PFSK-1 (cell line): ENCODE data around the gene STRA8.

ENCODE experiments used
- FOXP2 ChIP-seq: optimal IDR thresholded peaks from 2 replicates; pipeline ENCODE3; 2011; ENCODE audit warnings: borderline replicate concordance, control low read depth, inconsistent platforms; ENCODE audit not compliant: insufficient read depth; ENCODE audit errors: extremely low read length, extremely low read depth
- POLR2AphosphoS5 ChIP-seq: IDR thresholded peaks from 2 replicates; pipeline ENCODE4 v1.6.1; 2012; ENCODE audit warnings: low read depth, mild to moderate bottlenecking, control low read depth, low read length, moderate library complexity
- SIN3A ChIP-seq: IDR thresholded peaks from 2 replicates; pipeline ENCODE4 v1.6.1; 2012; ENCODE audit warnings: mild to moderate bottlenecking, low read length, moderate library complexity, borderline replicate concordance; ENCODE audit not compliant: insufficient read depth
- TAF1 ChIP-seq: IDR thresholded peaks from 2 replicates; pipeline ENCODE4 v1.6.1; 2012; ENCODE audit warnings: low read length, control low read depth, borderline replicate concordance; ENCODE audit not compliant: insufficient read depth
- TF ChIP-seq, protein P1 (sequence below), 2 experiments: IDR thresholded peaks; 2 replicates each; pipeline versions ENCODE4 v1.6.1 to v1.8.0; 2011 to 2012; ENCODE audit warnings: low read depth in 2 of 2, low read length in 2 of 2, control low read depth in 1 of 2, inconsistent platforms in 1 of 2, mild to moderate bottlenecking in 1 of 2, moderate library complexity in 1 of 2; ENCODE audit not compliant: insufficient read depth in 1 of 2

Gene STRA8

DNA sequence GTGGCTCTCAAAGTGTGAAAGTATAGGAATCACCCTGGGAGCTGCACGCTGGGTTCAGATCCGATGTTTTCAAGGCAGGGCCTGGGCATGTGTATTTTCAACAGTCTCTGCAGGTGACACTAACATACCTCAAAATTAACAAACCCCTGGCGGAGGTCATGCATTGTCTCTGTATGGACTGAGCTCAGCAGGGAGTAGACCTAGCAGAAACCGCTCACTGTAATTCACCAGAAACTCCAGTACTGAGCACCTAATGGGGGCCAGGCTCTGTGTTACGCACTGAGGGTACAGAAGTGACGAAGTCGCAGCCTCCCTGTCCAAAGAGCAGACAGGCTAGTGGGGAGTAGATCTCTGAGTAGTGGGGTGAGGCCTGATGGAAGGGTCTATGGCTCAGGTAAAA lies 5.6 kb downstream of the STRA8 start:
- TF ChIP-seq POLR2AphosphoS5 = no peak
- TF ChIP-seq FOXP2 = no peak
- no peak for TF ChIP-seq SIN3A
- no peak for TF ChIP-seq TAF1
- TF ChIP-seq, protein P1, sequence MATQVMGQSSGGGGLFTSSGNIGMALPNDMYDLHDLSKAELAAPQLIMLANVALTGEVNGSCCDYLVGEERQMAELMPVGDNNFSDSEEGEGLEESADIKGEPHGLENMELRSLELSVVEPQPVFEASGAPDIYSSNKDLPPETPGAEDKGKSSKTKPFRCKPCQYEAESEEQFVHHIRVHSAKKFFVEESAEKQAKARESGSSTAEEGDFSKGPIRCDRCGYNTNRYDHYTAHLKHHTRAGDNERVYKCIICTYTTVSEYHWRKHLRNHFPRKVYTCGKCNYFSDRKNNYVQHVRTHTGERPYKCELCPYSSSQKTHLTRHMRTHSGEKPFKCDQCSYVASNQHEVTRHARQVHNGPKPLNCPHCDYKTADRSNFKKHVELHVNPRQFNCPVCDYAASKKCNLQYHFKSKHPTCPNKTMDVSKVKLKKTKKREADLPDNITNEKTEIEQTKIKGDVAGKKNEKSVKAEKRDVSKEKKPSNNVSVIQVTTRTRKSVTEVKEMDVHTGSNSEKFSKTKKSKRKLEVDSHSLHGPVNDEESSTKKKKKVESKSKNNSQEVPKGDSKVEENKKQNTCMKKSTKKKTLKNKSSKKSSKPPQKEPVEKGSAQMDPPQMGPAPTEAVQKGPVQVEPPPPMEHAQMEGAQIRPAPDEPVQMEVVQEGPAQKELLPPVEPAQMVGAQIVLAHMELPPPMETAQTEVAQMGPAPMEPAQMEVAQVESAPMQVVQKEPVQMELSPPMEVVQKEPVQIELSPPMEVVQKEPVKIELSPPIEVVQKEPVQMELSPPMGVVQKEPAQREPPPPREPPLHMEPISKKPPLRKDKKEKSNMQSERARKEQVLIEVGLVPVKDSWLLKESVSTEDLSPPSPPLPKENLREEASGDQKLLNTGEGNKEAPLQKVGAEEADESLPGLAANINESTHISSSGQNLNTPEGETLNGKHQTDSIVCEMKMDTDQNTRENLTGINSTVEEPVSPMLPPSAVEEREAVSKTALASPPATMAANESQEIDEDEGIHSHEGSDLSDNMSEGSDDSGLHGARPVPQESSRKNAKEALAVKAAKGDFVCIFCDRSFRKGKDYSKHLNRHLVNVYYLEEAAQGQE (IDR thresholded peaks at IDR 0.05; ENCODE audit: insufficient read depth in 1 of 2, low read depth in 2 of 2, low read length in 2 of 2) = no peak

DNA sequence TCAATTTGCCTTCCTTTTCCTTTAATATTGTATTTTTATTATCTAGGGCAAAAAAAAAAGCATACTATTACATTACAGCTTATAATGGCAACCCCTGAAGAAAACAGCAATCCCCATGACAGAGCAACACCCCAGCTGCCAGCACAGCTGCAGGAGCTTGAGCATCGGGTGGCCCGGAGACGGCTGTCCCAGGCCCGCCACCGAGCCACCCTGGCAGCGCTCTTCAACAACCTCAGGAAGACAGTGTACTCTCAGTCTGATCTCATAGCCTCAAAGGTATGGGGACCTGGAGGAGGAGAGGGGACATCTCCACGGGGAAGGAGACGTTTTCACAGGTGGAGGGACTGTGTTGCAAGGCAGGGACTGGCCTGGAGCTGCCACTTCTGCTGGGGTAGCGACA lies 6.8 kb downstream of the STRA8 start:
- TF ChIP-seq, protein P1 (IDR thresholded peaks at IDR 0.05; ENCODE audit: insufficient read depth in 1 of 2, low read depth in 2 of 2, low read length in 2 of 2) = no peak
- TF ChIP-seq POLR2AphosphoS5 (no peak), SIN3A (no peak), FOXP2 (no peak), TAF1 (no peak)

DNA sequence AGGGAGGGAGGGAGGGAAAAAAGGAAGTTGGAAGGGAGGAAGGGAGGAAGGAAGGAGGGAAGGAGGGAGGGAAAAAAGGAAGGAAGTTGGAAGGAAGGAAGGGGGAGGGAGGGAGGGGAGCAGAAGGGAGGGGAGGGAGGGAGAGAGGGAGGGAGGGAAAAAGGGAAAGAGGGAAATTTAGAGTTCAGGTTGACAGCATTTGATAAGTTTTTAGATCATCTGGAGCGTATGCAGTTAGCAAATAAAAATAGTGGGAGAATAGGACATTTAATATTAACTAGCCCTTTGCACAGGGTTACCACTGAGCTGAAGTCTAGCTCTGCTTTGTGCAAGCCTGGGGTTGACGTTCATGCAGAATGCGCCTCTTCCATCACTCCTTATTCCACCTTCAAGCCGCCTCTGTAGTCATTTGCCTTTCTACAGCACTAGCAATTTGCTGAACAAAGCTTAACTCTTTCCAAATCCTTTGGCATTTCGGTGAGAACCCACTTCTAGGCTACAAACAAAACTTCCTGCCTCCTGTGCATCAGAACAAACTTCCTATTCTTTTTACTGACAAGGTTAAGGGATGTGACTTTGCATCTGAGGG lies 8.6 kb downstream of the STRA8 start:
- TF ChIP-seq TAF1 (no peak), POLR2AphosphoS5 (no peak), FOXP2 (no peak), SIN3A (no peak)
- TF ChIP-seq, protein P1 (IDR thresholded peaks at IDR 0.05; ENCODE audit: insufficient read depth in 1 of 2, low read depth in 2 of 2, low read length in 2 of 2) = no peak

DNA sequence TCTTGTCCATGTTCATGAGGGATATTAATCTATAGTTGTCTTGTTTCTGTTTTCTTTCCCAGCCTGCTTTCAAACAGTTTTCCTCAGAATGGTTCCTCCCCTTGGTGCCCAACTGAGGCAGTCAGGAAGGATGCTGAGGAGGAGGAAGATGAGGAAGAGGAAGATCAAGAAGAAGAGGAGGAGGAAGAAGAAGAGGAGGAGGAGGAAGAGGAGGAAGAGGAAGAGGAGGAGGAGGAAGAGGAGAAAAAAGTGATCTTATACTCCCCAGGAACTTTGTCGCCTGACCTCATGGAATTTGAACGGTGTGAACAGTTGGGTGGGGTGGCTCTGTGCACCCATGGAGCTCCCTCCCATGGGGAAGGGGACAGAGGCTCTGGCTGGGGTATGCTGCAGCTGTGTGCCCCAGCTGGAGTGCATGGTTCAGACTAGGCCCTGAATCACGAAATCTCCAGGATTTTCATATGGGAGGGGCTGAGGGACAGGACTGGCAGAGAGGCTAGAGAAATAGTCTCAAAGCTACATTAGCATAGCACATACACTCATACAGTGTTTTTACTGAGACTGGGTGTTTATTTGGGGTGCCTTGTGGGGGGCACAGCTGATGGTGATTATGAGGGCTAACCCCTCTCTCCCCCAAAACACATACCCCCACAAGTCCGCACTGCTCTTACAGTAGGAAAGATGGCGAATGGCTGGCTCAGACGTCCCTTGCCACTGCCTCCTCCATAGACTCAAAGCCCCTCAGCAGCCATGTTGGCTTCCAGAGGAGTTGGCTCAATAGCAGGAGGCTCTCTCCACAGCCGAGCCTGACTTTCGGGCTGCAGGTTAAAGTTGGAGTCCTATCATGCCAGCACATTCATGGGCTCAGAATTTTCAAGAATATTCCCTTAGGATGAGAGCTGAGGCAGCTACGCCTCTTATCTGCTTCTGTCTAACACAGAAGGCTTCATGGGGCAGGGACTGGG lies 11.9 kb downstream of the STRA8 start:
- TF ChIP-seq FOXP2 = no peak
- TF ChIP-seq POLR2AphosphoS5 = no peak
- TF ChIP-seq, protein P1 (IDR thresholded peaks at IDR 0.05; ENCODE audit: insufficient read depth in 1 of 2, low read depth in 2 of 2, low read length in 2 of 2) = no peak
- TF ChIP-seq SIN3A = no peak
- no peak for TF ChIP-seq TAF1
